ENCODE results near the gene SLC8A2.

SLC8A2 gene

DNA sequence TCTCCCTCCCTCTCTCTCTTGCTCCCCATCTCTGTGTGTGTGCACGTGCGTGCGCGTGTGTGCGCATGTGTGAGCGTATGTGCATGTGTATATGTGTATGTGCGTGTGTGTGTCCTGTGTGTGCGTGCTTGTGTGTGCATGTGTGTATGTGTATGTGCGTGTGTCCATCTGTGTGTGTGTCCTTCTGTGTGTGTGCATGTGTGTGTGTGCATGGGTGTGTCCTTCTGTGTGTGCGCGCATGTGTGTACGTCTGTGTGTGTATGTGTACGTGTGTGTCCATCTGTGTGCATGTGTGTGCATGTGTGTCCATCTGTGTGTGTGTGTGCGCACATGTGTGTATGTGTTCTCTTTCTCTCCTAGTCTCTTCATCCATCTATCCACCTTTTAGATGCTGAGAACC, 12.2 kb downstream of the SLC8A2 start:
- DNase-seq (ENCODE audit: low spot score): no peak

DNA sequence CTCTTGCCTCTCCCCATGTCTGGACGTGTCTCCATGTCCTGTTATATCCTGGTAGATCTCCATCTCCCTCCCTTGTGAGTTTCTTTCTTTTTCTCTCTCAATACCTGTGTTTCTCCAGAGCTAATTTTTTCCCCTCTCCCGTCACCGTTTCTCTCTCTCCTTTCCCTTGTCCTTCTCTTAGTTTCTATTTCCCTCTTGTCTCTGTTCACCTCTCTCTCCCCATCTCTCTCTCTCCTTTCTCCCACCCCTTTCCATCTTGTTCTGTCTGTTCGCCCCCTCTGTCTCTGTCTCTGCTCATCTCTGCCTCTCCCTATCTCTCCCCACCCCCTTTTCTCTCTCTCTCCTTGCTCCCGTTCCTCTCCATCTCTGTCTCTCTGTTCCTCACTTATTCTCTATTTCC, 13.0 kb downstream of the SLC8A2 start:
- no peak for DNase-seq (ENCODE audit: low spot score)

DNA sequence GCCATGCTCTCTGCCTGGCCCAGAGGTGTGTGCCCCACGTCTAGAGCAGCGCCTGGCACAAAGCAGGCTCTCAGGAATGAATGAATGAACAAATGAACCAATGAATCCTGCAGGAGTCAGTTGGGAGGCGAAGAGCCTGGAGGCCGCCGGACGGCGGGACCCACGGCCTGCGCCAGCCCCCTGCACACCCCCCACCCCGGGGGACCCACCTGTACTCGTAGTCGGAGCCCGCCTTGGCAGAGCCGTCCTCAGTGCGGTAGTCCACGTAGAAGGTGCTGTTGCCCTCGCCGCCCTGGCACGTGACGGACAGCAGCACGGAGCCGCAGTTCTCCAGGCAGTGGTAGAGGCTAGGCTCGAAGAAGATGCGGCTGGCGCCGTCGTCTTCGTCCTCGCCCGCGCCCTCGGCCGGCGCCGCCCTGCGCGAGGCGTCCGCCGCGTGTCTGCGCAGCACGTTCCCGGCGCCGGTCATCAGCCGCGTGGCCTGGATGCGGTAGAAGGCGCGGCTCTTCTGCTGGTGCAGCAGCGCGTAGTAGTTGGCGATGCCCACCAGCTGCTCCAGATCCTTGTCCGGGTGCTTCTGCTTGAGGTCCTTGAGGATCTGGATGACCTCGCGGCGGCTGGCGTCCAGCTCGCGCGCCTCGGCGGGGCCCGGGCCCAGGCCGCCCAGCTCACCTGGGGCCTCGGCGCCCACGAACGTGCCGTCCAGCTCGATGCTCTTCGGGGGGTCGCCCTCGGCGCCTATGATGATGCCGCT, 14.8 kb downstream of the SLC8A2 start:
- DNase-seq (ENCODE audit: low spot score): no peak

DNA sequence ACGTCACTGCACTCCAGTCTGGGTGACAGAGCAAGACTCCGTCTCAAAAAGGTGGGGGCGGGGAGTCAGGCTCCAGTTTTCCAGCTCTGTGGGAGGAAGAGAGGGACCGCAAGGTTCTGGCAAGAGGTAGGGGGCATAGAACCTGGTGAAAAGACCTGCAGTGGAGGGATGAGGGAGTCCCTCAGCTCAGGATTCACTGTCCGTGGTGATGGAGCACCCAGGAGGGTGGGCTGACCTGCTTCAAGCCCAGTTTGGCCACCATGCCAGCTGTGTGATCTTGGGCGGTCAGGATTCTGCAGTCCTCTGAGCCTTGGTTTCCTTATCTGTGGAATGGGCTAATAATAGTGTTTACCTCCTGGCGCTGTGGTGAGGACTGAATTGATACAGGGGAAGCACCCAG, 21.2 kb downstream of the SLC8A2 start:
- DNase-seq (ENCODE audit: low spot score): no peak

DNA sequence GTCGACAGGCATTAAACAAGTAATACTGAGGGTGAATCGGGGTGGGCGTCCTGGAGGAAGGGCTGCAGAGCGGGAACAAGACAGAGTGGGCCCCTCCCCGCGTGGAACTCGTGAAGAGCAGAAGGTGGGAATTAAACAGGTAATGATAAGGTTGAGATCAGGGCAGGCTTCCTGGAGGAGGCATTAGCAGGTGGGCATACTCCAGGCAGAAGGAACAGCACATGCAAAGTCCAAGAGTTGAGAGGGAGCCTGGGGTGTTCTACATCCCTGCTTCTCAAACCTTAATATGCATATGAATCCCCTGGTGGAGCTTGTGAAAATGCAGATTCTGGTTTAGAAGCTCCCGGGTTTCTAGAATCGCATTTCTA, 23.3 kb downstream of the SLC8A2 start:
- no peak for DNase-seq (ENCODE audit: low spot score)

DNA sequence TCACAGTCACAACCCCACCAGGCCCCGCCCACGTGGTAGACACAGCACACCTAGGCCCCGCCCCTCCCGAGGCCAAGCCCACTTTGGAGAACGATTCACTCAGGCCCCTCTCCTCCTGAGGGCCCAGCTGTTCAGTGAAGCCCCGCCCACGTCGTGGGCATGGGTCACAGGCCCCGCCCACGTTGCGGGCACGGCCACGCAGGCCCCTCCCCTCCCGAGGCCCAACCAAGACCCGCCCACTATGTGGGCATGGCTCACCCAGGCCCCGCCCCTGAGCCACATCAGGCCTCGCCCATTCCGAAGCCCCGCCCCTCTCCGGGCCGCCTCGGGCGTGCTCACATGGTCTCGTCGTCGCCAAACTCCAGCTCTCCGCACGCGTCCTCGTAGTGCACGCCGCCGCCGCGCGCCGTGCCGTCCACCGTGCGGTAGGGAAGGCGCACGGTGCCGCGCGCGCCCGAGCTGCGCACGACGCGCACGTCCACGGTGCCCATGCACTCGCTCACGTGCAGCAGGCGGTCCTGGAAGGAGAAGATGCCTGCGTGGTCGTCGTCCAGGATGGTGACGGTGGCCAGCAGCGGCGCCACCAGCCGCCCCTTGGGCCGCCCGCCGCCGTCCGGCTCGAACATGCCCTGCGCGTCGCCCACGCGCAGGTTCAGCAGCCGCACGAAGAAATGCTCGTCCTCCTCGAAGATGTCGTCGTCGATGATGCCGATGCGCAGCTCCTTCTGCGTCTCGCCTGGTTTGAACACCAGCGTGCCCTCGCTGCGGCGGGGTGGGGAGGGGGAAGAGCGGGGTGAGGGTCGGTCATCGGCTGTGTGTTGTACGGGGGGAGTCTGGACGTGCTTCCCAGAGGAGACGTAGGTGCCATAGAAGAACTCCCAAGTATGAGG, 24.0 kb downstream of the SLC8A2 start:
- DNase-seq (ENCODE audit: low spot score): peak; percentile 59

DNA sequence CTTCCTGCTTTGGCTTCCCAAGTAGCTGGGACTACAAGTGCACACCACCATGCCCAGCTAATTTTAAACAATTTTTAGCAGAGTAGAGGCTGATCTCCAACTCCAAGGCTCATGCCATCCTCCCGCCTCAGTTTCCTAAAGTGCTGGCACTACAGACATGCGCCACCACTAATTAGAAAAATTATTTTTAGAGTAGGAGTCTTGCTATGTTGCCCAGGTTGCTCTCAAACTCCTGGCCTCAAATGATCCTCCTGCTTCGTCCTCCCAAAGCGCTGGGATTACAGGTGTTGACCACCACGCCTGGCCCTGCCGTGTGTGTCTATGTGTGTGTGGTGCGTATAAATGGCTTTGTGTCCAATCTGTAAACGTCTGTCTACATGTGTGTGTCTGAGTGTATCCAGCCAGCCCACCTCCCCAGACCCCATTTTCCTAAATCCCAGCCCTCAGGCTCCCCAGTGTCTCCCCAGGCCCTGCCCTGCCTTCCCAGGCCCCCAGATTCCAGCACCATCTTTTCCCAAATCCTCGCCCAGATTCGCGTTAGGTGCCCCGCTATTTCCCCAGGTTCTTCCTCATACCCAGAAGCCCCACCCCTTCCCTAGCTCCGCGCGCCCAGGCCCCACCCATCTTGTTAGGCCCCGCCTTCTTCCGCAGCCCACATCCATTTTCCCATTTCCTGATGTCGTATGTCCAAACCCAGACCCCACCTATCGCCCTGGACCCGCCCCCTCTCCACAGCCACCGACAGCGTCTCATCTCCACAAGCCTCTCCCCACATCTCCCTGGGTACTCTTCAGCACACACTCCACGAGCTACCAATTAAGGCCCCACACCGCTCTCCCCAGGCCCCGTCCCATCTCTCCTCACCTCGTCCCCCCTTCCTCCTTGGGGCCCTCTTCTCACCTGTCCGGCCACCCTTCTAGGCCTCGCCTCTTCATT, 24.9 kb downstream of the SLC8A2 start:
- DNase-seq (ENCODE audit: low spot score): no peak

DNA sequence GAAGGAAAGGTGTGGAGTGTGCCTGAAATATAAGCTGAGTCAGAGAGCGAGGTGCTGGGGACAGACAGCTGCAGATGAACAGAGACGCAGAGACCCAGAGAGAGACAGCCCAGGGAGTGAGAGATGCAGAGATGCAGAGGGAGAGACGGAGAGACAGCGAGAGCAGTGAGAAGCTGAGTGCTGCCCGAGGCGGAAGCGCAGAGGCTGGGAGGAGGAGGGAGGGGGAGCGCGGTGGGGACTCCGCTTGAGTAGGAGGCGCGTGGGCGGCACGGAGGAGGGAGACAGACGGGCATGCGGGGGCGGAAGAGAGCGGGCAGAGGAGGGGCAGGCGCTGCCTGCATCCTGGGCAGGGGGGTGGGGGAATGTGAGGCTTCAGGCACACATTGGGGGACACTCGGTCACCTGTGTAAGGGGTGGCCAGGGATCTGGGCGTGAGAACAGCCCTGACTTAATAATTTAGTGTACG, 25.7 kb downstream of the SLC8A2 start:
- peak; percentile 60 for DNase-seq (ENCODE audit: low spot score)

DNA sequence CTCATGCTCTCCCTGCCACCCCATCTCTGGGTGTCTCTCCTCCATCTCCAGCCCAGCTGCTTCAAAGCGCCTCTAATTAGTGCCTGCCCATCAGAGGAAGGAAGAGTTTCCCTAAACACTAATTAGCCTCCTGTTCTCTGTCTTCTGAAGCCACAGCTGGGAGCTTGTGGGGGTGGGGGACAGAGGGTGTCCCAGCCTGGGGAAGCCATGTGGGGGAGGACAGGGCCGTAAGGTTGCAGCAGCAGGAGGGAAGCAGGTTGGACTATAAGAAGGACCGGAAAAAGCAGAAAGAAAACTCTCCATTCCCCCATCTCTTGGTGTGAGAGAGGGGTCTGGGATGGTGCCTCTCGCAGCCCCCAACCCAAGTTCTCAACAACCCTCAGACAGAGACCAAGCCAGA, 26.2 kb downstream of the SLC8A2 start:
- DNase-seq (ENCODE audit: low spot score): no peak

DNA sequence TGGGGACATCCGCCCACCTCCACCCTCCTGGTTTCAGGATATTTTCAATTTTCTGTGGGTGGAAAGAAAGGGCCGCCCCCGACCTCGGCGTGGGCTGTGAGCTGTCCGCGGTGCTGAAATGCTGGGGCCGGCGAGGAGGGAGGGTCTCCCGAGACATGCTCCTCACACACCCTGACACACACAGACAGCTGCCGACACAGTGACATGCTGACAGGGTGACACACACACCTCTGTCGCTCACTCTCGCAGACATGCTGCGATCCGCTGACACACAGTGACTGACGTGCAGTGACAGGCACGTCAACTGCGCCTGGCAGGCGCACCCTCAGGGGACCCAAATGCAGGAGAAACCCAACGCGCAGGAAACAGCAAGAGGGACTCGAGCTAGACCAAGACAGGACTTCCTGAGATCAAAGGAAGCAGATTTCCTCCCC, 27.3 kb downstream of the SLC8A2 start:
- no peak for DNase-seq (ENCODE audit: low spot score)

DNA sequence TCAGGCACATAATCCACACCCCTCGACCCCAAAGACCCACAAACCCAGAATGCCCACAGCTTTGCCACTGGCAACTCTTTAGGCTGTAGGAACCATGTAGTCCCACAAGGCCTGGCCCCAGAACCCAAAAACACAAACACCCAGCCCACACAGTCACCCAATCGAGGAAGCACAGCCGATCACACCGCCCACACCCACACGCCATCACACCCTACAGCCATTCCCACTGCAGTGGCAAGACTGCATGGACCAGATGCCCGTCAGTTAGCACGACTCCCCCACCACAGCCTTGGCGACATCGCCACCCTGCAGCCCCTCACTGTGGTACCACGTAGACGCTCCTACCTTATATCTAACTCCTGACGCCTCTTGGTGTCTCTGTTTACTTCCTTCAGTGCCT, 28.4 kb downstream of the SLC8A2 start:
- DNase-seq (ENCODE audit: low spot score): no peak

DNA sequence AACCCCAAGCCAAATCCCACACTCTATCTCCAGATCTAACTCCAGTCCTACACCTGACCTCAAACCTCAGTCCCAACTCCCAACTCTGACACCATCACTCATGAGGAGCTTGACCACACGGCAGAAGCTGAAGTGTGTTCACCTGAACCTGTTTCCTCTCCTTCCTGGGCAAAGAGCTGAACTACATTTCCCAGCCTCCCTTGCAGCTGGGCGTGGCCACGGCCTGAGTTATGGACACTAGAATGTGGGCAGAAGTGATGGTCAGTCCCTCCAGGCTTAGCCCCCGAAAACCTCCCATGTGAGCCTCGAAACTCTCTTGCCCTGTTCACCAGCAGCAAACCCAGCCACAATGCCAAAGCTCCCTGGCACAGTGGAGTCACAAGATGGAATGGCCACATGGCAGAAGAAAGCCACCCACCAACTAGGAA, 32.9 kb downstream of the SLC8A2 start:
- DNase-seq (ENCODE audit: low spot score): no peak

DNA sequence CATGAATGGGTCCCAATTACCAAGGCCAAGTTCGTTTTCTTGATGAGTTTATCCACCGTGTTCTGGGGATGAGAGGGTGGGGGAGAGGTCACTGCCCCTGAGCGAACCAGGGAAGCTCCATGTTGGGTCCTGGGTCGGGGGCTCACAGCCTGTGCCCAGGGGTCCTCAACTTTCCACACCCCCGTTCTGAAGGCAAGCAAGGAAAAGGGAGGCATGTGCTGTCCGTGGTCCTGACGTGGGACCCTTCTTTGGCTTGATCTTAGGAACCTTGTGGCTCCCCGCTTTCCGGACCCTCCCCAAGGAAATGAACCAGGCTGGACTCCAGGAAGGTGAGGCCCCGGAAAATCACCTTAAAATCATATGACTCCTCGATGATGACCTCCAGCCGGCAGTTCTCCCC, 34.2 kb downstream of the SLC8A2 start:
- DNase-seq (ENCODE audit: low spot score): no peak

DNA sequence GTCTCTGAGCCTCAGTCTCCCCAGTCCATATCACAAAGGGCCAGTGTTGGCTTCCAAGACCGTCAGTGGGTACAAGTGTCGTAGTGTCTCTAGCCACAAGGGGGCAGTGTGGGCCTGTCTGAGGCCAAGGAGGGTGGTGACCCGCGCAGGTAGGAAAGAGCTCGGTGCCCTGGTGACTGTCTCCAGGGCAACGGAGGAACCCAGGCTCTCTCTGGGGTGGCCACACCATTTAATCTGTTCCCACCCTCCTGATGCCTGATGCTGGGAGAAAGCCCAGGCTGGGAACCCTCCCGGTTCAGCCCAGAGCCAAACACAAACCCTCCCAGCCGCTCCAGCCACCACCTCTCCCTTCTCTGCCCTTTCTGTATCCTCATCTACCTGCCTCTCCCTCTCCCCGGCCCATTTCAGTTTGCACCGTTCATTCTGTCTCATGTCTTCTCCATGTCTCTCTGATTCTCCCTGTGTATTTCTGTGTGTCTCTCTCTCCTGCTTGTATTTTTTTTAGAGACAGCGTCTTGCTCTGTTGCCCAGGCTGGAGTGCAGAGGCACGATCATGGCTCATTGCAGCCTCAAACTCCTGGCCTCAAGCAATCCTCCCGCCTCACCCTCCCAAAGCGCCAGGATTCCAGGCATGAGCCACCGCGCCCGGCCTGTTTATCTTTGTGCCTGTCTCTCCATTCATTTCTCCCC, 34.8 kb downstream of the SLC8A2 start:
- DNase-seq (ENCODE audit: low spot score): peak; percentile 73

DNA sequence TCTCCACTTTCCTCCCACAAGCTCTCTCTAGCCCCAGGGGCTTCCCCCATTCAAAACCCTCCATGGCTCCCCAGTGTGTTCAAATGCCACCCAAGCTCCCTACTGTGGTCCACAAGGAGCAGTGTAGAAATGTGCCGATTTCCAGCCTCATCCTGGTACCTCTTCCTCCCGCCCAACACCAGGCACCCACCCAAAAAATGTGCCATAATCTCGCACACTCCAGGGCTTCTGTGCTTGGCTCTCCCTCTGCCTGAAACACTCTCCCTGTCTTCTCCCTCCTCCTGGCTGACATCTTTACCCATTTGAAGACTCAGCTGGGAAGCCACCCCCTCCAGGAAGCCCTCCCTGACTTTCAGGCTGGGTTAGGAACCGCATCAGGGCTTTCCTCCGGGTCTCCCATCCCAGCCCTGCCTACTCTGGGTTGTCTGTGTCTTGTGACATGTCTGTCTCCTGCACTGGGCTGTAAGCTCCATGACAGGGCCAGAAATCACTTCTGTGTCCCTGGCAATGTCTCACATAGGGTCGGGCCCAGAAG, 35.7 kb downstream of the SLC8A2 start:
- no peak for DNase-seq (ENCODE audit: low spot score)

DNA sequence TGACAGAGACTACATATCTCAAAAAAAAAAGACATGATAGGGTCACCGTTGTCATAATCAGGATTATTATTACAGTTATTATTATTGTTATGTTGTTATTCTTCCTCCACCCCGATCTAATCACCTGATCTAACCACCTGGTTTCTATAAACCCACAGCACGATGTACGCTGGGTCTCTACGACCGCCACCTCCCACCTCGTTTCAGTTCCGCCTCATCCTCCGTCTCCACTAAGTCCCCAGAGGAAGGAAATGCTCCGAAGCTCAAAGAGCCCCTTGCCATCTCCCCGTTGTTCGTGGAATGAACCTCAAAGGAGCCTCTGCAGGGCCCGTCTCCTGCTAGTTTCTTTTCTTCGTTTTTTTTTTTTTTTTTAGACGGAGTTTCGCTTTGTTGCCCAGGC, 36.5 kb downstream of the SLC8A2 start:
- no peak for DNase-seq (ENCODE audit: low spot score)

DNA sequence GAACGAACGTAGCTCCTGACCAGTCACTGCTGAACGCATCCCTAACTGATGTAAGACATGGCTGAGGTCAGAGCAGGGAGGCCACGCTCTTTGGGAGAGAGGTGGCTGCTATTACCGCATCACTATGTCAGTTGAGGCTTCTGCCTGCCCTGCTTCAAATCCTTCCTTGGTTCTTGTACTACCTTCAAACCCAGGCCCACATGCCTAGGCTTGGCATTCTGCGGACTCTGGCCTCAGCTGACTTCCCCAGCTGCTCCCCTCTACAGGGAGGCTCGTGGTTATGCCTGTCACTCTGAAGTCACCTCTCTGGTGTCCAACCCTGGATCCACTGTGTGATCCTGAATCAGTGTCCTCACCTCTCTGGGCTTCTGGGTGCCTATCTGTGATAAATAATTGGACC, 37.6 kb downstream of the SLC8A2 start:
- no peak for DNase-seq (ENCODE audit: low spot score)

DNA sequence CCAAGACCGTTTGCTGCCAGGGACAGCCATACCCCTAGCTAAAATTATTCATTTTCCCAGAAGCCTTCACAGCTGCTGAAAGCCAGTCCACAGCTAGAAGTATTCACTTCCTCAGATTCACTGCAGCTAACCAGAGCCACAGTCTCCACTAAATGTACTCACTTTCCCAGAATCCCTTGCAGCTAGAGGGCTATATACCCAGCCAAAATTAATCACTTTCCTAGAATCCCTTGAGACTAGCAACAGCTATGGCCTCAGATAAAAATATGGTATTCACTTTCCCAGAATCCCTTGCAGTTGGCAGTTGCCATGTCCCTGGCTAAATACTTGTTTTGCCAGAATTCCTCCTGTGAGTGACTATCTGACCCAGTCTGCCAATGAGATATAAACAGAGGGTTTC, 38.6 kb downstream of the SLC8A2 start:
- DNase-seq (ENCODE audit: low spot score): peak; percentile 68

DNA sequence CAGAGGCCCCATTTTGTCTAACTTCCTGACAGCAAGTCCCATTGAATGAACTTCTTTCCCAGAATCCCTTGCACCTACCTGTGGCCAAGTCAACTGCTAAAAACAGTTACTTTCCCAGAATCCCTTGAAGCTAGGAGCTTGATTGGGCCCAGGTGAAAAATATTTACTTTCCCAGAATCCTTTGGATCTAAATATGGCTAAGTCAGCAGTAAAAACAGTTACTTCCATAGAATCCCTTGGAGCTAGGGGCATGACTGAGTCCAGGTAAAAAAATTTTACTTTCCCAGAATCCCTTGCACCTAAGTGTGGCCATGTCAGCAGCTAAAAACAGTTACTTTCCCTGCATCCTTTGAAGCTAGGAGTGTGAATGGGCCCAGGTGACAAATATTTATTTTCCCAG, 39.2 kb downstream of the SLC8A2 start:
- DNase-seq (ENCODE audit: low spot score): no peak

DNA sequence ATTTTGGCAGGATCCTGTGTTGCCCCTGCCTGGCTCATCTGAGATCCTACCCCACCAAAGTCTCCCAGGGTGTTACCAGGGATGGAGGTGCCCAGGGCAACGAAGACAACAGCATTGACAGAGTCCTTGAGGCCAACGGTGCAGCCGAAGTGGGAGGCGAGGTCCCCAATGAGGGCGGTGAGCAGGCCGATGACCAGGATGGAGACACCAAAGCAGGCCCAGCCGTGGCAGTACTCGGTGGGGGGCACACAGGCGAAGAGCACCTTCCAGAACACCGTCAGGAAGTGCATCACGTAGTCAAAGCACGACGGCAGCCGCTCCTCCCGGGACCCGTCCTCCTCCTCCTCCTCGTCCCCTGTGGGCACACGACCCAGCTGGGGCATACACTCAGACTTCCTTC, 39.6 kb downstream of the SLC8A2 start:
- no peak for DNase-seq (ENCODE audit: low spot score)

DNA sequence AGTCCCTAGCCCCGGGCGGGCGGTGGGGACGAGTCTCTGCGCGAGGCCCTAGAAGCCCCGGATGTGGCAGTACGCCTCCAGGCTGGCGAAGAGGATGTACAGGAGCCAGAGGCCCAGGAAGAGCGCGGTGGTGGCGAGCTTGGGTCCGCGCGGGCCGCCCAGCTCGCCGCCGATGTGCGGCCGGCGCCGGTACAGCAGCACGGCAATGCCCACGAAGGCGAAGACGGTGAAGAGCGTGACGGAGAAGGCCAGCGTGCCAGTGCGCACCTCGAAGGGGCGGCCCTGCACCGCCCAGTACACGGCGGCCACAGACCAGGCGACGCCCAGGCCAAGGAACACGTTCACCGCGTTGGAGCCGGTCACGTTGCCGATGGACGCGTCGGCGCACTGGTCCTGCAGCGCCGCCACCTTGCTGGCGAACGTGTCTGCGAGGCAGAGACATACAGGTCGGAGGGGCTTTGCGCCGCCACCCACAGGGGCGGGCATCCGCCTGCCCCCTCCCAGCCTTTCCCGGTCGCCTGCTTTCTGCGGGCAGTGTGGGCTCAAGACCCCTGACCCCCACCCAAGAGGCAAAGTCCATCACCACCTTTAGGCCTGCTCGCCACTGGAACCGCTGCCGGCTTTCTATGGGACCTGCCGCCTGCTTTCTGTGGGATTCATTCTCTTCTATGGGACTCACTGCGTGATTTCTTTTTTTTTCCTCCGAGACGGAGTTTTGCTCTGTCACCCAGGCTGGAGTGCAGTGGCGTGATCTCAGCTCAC, 41.5 kb downstream of the SLC8A2 start:
- no peak for DNase-seq (ENCODE audit: low spot score)
